WTC11 (cell line): ENCODE measurements around the gene CEP78.

Experiments
- CREB1 ChIP-seq: sonication (generic); formaldehyde crosslinking; IDR thresholded peaks from 2 replicates; pipeline ENCODE4 v1.8.0; 2023; ENCODE audit warnings: mild to moderate bottlenecking, missing genetic modification reagents
- CTCF ChIP-seq: fragments of 200-600 bp; IDR thresholded peaks from 2 replicates; pipeline ENCODE4 v1.8.0; 2022; ENCODE audit warnings: antibody characterized with exemption
- E2F5 ChIP-seq: sonication (generic); formaldehyde crosslinking; IDR thresholded peaks from 2 replicates; pipeline ENCODE4 v1.8.1; 2022; ENCODE audit warnings: mild to moderate bottlenecking, moderate library complexity, missing genetic modification reagents
- SMAD3 ChIP-seq: sonication (generic); formaldehyde crosslinking; IDR thresholded peaks from 2 replicates; pipeline ENCODE4 v1.8.0; 2022; ENCODE audit warnings: missing genetic modification reagents, mild to moderate bottlenecking, borderline replicate concordance
- ZNF138 ChIP-seq: sonication (generic); formaldehyde crosslinking; conservative IDR thresholded peaks from 2 replicates; pipeline ENCODE4 v1.8.1; 2022; ENCODE audit warnings: mild to moderate bottlenecking, moderate library complexity, missing genetic modification reagents
- ZNF671 ChIP-seq: fragments of 250-450 bp; sonication (Bioruptor Pico); IDR thresholded peaks from 2 replicates; pipeline ENCODE4 v1.8.0; 2021; ENCODE audit warnings: mild to moderate bottlenecking
- ZSCAN18 ChIP-seq: fragments of 250-450 bp; sonication (Bioruptor Pico); IDR thresholded peaks from 2 replicates; pipeline ENCODE4 v2.1.2; 2022; ENCODE audit warnings: mild to moderate bottlenecking, moderate library complexity

- TF ChIP-seq CREB1 (CRISPR knock-in tag) = no peak
- no peak for TF ChIP-seq CTCF
- no peak for TF ChIP-seq SMAD3 (CRISPR knock-in tag)
- no peak for TF ChIP-seq ZNF671 (CRISPR knock-in tag)
- no peak for TF ChIP-seq ZSCAN18 (CRISPR knock-in tag)
- no peak for TF ChIP-seq ZNF138 (CRISPR knock-in tag)
- no peak for TF ChIP-seq E2F5 (CRISPR knock-in tag)
Measured at GRCh38 chr9:78300209-78300608, 64.3 kb downstream of the CEP78 start.
